Measurements from ENCODE around the gene KIAA0753.

DNA sequence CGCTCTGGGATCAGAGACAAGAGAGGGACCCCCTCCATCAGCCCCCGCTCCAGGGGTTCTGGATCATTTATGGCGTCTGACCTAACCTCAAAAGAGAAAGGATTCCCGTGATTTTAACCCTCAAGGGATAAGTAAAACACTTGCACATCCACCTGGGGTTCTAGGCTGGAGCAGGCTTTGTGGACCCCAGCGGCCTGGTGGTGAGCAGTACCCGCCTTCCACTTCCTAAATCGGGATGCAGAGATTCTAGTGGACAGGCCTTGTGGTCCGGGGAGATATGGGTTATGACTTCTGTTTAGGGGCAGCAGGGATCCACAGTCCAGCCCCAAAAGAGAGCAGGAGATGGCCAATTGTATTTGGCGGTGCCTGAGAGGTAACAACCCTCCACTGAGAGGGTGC is 83.5 kb downstream of the KIAA0753 start:
- TF ChIP-seq, protein P1, sequence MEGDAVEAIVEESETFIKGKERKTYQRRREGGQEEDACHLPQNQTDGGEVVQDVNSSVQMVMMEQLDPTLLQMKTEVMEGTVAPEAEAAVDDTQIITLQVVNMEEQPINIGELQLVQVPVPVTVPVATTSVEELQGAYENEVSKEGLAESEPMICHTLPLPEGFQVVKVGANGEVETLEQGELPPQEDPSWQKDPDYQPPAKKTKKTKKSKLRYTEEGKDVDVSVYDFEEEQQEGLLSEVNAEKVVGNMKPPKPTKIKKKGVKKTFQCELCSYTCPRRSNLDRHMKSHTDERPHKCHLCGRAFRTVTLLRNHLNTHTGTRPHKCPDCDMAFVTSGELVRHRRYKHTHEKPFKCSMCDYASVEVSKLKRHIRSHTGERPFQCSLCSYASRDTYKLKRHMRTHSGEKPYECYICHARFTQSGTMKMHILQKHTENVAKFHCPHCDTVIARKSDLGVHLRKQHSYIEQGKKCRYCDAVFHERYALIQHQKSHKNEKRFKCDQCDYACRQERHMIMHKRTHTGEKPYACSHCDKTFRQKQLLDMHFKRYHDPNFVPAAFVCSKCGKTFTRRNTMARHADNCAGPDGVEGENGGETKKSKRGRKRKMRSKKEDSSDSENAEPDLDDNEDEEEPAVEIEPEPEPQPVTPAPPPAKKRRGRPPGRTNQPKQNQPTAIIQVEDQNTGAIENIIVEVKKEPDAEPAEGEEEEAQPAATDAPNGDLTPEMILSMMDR (optimal IDR thresholded peaks at IDR 0.05 in 1 of 3, IDR thresholded peaks at IDR 0.05 in 1 of 3, conservative IDR thresholded peaks at IDR 0.05 in 1 of 3; ENCODE audit: extremely low read depth in 1 of 3, insufficient read depth in 2 of 3, low read length in 3 of 3): no peak
- no peak for TF ChIP-seq EZH2 (IDR thresholded peaks at IDR 0.05; ENCODE audit: low read length)
